ENCODE results near the gene SMG6.
"Not testable (repeated sequence)": the region's sequence is repeated elsewhere in the genome, so short reads cannot be mapped to it uniquely, and the experiment has no call there.

Gene SMG6

GRCh38 chr17:2302778-2303203, 794 bp downstream of the SMG6 start:
- no peak for DNase-seq

GRCh38 chr17:2299756-2300155, 3.8 kb downstream of the SMG6 start:
- DNase-seq: no peak

- no peak for DNase-seq
Observed at GRCh38 chr17:2299136-2299535, 4.4 kb downstream of the SMG6 start.

GRCh38 chr17:2297023-2297422, 6.6 kb downstream of the SMG6 start:
- DNase-seq: no peak

- DNase-seq: no peak
Observed at GRCh38 chr17:2295575-2295974, 8.0 kb downstream of the SMG6 start.

- DNase-seq: no peak
Observed at GRCh38 chr17:2292100-2292499, 11.5 kb downstream of the SMG6 start.

GRCh38 chr17:2289878-2290478, 13.6 kb downstream of the SMG6 start:
- no peak for DNase-seq

- no peak for DNase-seq
Observed at GRCh38 chr17:2283302-2283701, 20.3 kb downstream of the SMG6 start.

- DNase-seq: peak; percentile 90
Observed at GRCh38 chr17:2282297-2282873, 21.2 kb downstream of the SMG6 start.

- DNase-seq: no peak
Observed at GRCh38 chr17:2279707-2280106, 23.9 kb downstream of the SMG6 start.

GRCh38 chr17:2277429-2278170, 26.0 kb downstream of the SMG6 start:
- DNase-seq: no peak

- no peak for DNase-seq
Observed at GRCh38 chr17:2275722-2276121, 27.9 kb downstream of the SMG6 start.

GRCh38 chr17:2274414-2274813, 29.2 kb downstream of the SMG6 start:
- DNase-seq: no peak

- DNase-seq: no peak
Observed at GRCh38 chr17:2271985-2272702, 31.4 kb downstream of the SMG6 start.

GRCh38 chr17:2267354-2267753, 36.2 kb downstream of the SMG6 start:
- DNase-seq: no peak

GRCh38 chr17:2266865-2267228, 36.7 kb downstream of the SMG6 start:
- DNase-seq: no peak

GRCh38 chr17:2266045-2266864, 37.3 kb downstream of the SMG6 start:
- no peak for DNase-seq

- not testable (repeated sequence) for DNase-seq
Observed at GRCh38 chr17:2265166-2265565, 38.4 kb downstream of the SMG6 start.

GRCh38 chr17:2264067-2264860, 39.3 kb downstream of the SMG6 start:
- DNase-seq: no peak

GRCh38 chr17:2263183-2264066, 40.2 kb downstream of the SMG6 start:
- no peak for DNase-seq

GRCh38 chr17:2262135-2262587, 41.4 kb downstream of the SMG6 start:
- DNase-seq: no peak
